GM23248 (cell line): ENCODE measurements around the gene ATP2B1. TPM values are rescaled to one million over a fixed set of nuclear protein-coding genes. Genes with fewer than 3 reads are reported as not detected.

Experiments
- DNase-seq: peaks from one replicate; pipeline ENCODE4 v3.0.0-alpha.2; 2015
- H2AFZ ChIP-seq: fragments of 200-600 bp; sonication (generic); 2 replicates; pipeline ENCODE4 v1.6.1; 2016; ENCODE audit warnings: antibody characterized with exemption
- H3F3A ChIP-seq: fragments of 200-600 bp; sonication (generic); 2 replicates; pipeline ENCODE4 v1.6.1; 2016; ENCODE audit warnings: mild to moderate bottlenecking, antibody characterized with exemption, mixed run types; ENCODE audit not compliant: insufficient read depth
- H3K27ac ChIP-seq: fragments of 200-600 bp; sonication (generic); 2 replicates; pipeline ENCODE4 v1.5.1; 2016; ENCODE audit warnings: mild to moderate bottlenecking
- H3K27me3 ChIP-seq: fragments of 200-600 bp; sonication (generic); replicated peaks from 2 replicates; pipeline ENCODE4 v1.6.1; 2016; ENCODE audit warnings: mild to moderate bottlenecking; ENCODE audit not compliant: insufficient read depth
- H3K36me3 ChIP-seq: fragments of 200-600 bp; sonication (generic); 2 replicates; pipeline ENCODE4 v1.6.1; 2016; ENCODE audit warnings: low read depth, mild to moderate bottlenecking
- H3K4me1 ChIP-seq: fragments of 200-600 bp; sonication (generic); 2 replicates; pipeline ENCODE4 v1.6.1; 2016; ENCODE audit warnings: mild to moderate bottlenecking; ENCODE audit not compliant: insufficient read depth
- H3K4me2 ChIP-seq: fragments of 200-600 bp; sonication (generic); one replicate; pipeline ENCODE4 v1.6.1; 2016; ENCODE audit warnings: mild to moderate bottlenecking; ENCODE audit not compliant: unreplicated experiment
- H3K4me3 ChIP-seq: fragments of 200-600 bp; sonication (generic); 2 replicates; pipeline ENCODE4 v1.5.1; 2016; ENCODE audit warnings: mild to moderate bottlenecking
- H3K79me2 ChIP-seq: fragments of 200-600 bp; sonication (generic); 2 replicates; pipeline ENCODE4 v1.6.1; 2016; ENCODE audit warnings: mild to moderate bottlenecking; ENCODE audit not compliant: insufficient read depth
- H3K9ac ChIP-seq: fragments of 200-600 bp; sonication (generic); 2 replicates; pipeline ENCODE4 v1.6.1; 2016; ENCODE audit warnings: mild to moderate bottlenecking
- H3K9me2 ChIP-seq: fragments of 200-600 bp; sonication (generic); 2 replicates; pipeline ENCODE4 v1.6.1; 2016; ENCODE audit warnings: mixed run types, mild to moderate bottlenecking, moderate library complexity; ENCODE audit not compliant: insufficient read depth
- H3K9me3 ChIP-seq: fragments of 200-600 bp; sonication (generic); one replicate; pipeline ENCODE4 v1.6.1; 2017; ENCODE audit warnings: low read depth
- H4K20me1 ChIP-seq: fragments of 200-600 bp; sonication (generic); 2 replicates; pipeline ENCODE4 v1.6.0; 2016; ENCODE audit not compliant: insufficient read depth
- EZH2 ChIP-seq: fragments of 200-600 bp; sonication (generic); IDR thresholded peaks from 2 replicates; pipeline ENCODE4 v1.6.1; 2018; ENCODE audit warnings: antibody characterized with exemption, mild to moderate bottlenecking; ENCODE audit not compliant: insufficient read depth, poor library complexity, severe bottlenecking
- EZH2phosphoT487 ChIP-seq: fragments of 200-600 bp; sonication (generic); IDR thresholded peaks from 2 replicates; pipeline ENCODE4 v1.6.1; 2018; ENCODE audit warnings: antibody characterized with exemption, moderate library complexity, mild to moderate bottlenecking, low read depth; ENCODE audit not compliant: insufficient read depth
- whole genome bisulfite sequencing, 2 experiments: methylation state at CpG; one replicate each; pipeline ENCODE4 v1.1.6; 2015 to 2017; ENCODE audit warnings: low lambda C conversion rate in 2 of 2, low coverage in 1 of 2; ENCODE audit errors: missing lambda C conversion rate in 2 of 2; 5-methylcytosine and 5-hydroxymethylcytosine counted together
- in situ Hi-C: fragments of 300-500 bp; cut with MboI; formaldehyde crosslinking; loops from 2 replicates; pipeline ENCODE4 v1.15.0; 2020
- polyA plus RNA-seq: library from polyadenylated mRNA; unstranded; fragments of >200 nt; fragmentation: Nextera tagmentation; extraction: Ambion mirVana; gene quantifications from 2 replicates; pipeline ENCODE4 v1.2.1, GENCODE V29; 2016
- total RNA-seq: library from RNA; depleted of rRNA; stranded (reverse); fragments of >200 nt; shearing (Covaris generic); gene quantifications from 2 replicates; pipeline ENCODE4 v1.2.3, GENCODE V29; 2014

The ATP2B1 gene
- total and polyA plus RNA-seq, 2 experiments from 2014 or later = 34.5 to 80.1 TPM

DNA sequence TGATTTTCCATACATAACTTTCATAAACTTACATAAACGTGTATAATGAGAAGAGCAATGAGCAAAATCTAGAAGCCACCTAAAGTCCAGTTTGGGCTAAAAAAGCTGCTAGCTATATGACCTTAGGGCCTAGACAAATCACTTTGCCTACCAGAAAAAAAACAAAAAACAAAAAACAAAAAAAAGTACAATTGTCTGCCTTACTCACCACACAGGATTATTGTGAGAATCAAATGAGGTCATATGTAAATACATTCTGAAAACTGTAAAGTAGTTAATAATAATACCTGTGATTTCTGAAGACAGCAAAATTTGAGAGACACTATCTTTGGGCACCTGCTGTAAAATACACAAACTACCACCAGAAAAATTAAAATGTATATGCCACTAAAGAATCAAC is 4.2 kb downstream of the ATP2B1 start:
- peak; percentile 12 for DNase-seq
- H3K9me2 ChIP-seq = no peaks in the 10 kb centered on the region
- peaks cover 9% of the 10 kb centered on the region; the same call in 1 of the 2 replicates for H4K20me1 ChIP-seq
- H3K4me1 ChIP-seq = peaks cover 17% of the 10 kb centered on the region
- no peak overlapping the region for H3K4me3 ChIP-seq
- no peak overlapping the region for H3K27ac ChIP-seq
- no peaks in the 10 kb centered on the region for H3K36me3 ChIP-seq
- H3K9me3 ChIP-seq = no peaks in the 10 kb centered on the region
- WGBS, 2 experiments = 92 to 100% methylated on average over 1 of the region's 1 CpG
- H3K27me3 ChIP-seq = no peaks in the 10 kb centered on the region
- H3K4me2 ChIP-seq = no peak overlapping the region
- in situ Hi-C loops = no loop called here
- peaks cover 6% of the 10 kb centered on the region; the same call in 1 of the 2 replicates for H3F3A ChIP-seq
- no peak overlapping the region for H2AFZ ChIP-seq
- TF ChIP-seq EZH2 (no peak), EZH2phosphoT487 (no peak)
- no peak overlapping the region for H3K9ac ChIP-seq
- H3K79me2 ChIP-seq = peaks cover 89% of the 10 kb centered on the region

DNA sequence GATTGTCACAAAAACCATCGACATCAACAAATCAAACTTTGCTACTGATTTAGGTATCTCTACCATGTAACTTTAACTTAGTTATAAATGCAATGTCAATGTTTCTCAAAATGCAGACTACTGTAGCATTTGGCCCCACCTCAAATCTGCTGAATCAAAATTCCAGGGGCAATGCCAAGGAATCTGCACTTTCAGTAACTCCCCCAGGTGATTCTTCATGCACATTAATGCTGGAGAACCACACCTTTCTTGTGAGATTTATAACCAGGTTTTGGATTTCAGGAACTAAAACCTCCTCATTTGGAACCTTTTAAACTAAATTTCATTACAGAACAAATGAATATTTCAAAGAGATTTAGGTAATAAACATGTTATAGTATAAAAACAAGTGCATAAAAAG is 4.9 kb downstream of the ATP2B1 start:
- peaks cover 6% of the 10 kb centered on the region; the same call in 1 of the 2 replicates for H3F3A ChIP-seq
- H3K27me3 ChIP-seq = no peaks in the 10 kb centered on the region
- no peak overlapping the region for H2AFZ ChIP-seq
- H3K36me3 ChIP-seq = no peaks in the 10 kb centered on the region
- WGBS, 2 experiments = 97 to 100% methylated on average over 1 of the region's 1 CpG
- no peak overlapping the region for H3K4me3 ChIP-seq
- in situ Hi-C loops = no loop called here
- TF ChIP-seq EZH2phosphoT487 = no peak
- peaks cover 9% of the 10 kb centered on the region; the same call in 1 of the 2 replicates for H4K20me1 ChIP-seq
- no peaks in the 10 kb centered on the region for H3K9me3 ChIP-seq
- DNase-seq = peak; percentile 14
- H3K79me2 ChIP-seq = peaks cover 96% of the 10 kb centered on the region
- H3K27ac ChIP-seq = no peak overlapping the region
- no peak overlapping the region for H3K4me2 ChIP-seq
- no peak overlapping the region for H3K9ac ChIP-seq
- H3K9me2 ChIP-seq = no peaks in the 10 kb centered on the region
- H3K4me1 ChIP-seq = peaks cover 17% of the 10 kb centered on the region

DNA sequence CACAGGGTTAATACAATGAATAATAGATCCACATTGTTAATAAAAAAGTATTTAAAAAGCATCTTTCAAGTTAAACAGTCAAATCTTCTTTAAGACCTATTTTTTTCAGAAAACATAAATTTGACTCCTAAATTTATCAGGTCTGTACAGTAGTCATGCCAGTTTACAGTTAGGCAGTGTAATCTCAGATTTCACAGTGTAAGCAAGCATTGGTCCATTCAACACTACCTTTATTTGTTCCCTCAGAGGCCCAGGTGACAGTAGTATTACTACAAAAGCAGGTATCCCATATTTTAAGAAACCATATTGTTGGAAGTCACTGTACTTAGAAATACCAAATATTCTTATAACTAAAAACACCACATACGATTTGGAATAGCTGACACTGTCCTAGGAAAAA is 6.1 kb downstream of the ATP2B1 start:
- Histone ChIP-seq H4K20me1 (peaks cover 9% of the 10 kb centered on the region; the same call in 1 of the 2 replicates), H2AFZ (no peak overlapping the region), H3K4me1 (peaks cover 17% of the 10 kb centered on the region), H3K9ac (no peak overlapping the region), H3K9me3 (no peaks in the 10 kb centered on the region), H3K9me2 (no peaks in the 10 kb centered on the region), H3F3A (peaks cover 6% of the 10 kb centered on the region; the same call in 1 of the 2 replicates), H3K4me2 (no peak overlapping the region), H3K27ac (no peak overlapping the region), H3K36me3 (no peaks in the 10 kb centered on the region), H3K79me2 (peaks cover 100% of the 10 kb centered on the region), H3K27me3 (no peaks in the 10 kb centered on the region), H3K4me3 (no peak overlapping the region)
- TF ChIP-seq EZH2phosphoT487 = no peak
- no peak for TF ChIP-seq EZH2
- DNase-seq = no peak
- 92 to 93% methylated on average over 1 of the region's 1 CpG for WGBS, 2 experiments
- in situ Hi-C loops = no loop called here

DNA sequence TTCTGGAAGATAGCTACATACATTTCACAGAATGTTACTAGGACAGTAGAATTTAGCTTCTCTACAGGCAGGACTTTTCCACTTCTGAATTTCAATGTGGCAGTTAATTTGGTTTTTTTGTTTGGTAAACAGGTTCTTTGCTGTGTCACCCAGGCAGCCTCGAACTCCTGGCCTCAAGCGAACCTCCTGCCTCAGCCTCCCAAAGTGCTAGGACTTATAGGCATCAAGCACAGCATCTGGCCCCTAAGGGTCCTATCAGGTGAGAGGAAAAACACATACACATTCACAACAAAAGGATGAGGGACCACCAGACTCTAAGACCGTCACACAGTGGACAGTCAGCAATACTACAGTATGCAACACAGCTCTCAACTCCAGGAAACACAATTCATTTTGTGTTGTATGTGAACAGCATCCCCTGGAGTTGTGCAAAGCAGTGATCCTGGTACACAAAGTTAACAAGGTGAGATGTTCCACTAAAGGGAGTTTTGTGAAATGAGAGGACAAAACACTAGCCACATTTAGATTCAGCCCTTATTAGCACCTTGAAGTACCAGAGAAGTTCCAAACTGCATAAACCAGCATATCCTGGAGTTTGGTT is 6.9 kb downstream of the ATP2B1 start:
- Histone ChIP-seq H3K27ac (no peak overlapping the region), H3K9me2 (no peaks in the 10 kb centered on the region), H3K9ac (no peak overlapping the region), H3K79me2 (peaks cover 100% of the 10 kb centered on the region), H3K4me3 (no peak overlapping the region), H2AFZ (no peak overlapping the region), H3K27me3 (no peaks in the 10 kb centered on the region), H3K4me2 (no peak overlapping the region), H3F3A (peaks cover 4% of the 10 kb centered on the region; the same call in 1 of the 2 replicates), H3K36me3 (no peaks in the 10 kb centered on the region), H3K4me1 (peaks cover 14% of the 10 kb centered on the region), H4K20me1 (peaks cover 12% of the 10 kb centered on the region; the same call in 1 of the 2 replicates), H3K9me3 (no peaks in the 10 kb centered on the region)
- WGBS, 2 experiments = 97 to 100% methylated on average over 3 of the region's 3 CpGs
- in situ Hi-C loops = no loop called here
- DNase-seq = no peak
- no peak for TF ChIP-seq EZH2
- no peak for TF ChIP-seq EZH2phosphoT487
